Type B pancreatic cell (in vitro differentiated cells): ENCODE results near the gene CCDC28B. TPM values are rescaled to one million over a fixed set of nuclear protein-coding genes. Genes with fewer than 3 reads are reported as not detected.

Experiments
- DNase-seq: peaks from one replicate; pipeline ENCODE4 v3.0.0; 2021; ENCODE audit warnings: mixed read lengths; ENCODE audit not compliant: unreplicated experiment; ENCODE audit errors: extremely low spot score
- H3K27ac Mint-ChIP-seq: 2 replicates; pipeline ENCODE4 v1.8.0; 2021; ENCODE audit warnings: mild to moderate bottlenecking, mixed read lengths
- H3K27me3 Mint-ChIP-seq: 2 replicates; pipeline ENCODE4 v1.8.0; 2021; ENCODE audit warnings: mixed read lengths
- H3K36me3 Mint-ChIP-seq: 2 replicates; pipeline ENCODE4 v1.8.0; 2021; ENCODE audit warnings: mixed read lengths
- H3K4me1 Mint-ChIP-seq: one replicate; pipeline ENCODE4 v1.8.0; 2021; ENCODE audit warnings: mixed read lengths; ENCODE audit not compliant: unreplicated experiment
- H3K4me3 Mint-ChIP-seq: 2 replicates; pipeline ENCODE4 v1.8.0; 2021; ENCODE audit warnings: mild to moderate bottlenecking, mixed read lengths
- H3K9me3 Mint-ChIP-seq: 2 replicates; pipeline ENCODE4 v1.8.0; 2021; ENCODE audit warnings: mixed read lengths
- CTCF ChIP-seq: fragments of 200-600 bp; sonication (generic); conservative IDR thresholded peaks from 2 replicates; pipeline ENCODE4 v1.5.0; 2021; ENCODE audit warnings: antibody characterized with exemption, mild to moderate bottlenecking
- total RNA-seq: library from RNA; stranded (reverse); gene quantifications from 2 replicates; pipeline ENCODE4 v1.2.1, GENCODE V29; 2021; ENCODE audit warnings: low replicate concordance

The CCDC28B gene
- total RNA-seq, 1 donor from 2014 or later: 19.6 TPM

DNA sequence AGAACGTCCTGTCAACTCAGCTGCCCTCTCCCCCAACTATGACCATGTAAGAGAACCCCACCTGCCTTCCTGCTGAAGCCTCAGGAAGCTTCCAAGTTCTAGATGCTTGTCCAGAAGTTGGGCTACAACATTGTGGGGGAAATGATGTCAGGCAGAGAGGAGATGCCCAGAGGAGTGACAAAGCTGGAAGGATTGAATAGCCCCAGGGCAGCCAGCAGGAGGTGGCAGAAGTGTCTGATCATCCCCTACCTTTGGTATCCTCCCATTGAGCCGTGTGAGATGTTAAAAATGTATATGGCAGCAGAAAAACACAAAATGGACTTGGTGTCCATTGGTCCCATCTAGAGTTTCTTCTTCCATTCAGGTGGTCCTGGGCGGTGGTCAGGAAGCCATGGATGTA, 28.4 kb downstream of the CCDC28B start:
- Mint-ChIP-seq H3K27me3 (no peaks in the 10 kb centered on the region), H3K4me1 (no peaks in the 10 kb centered on the region), H3K27ac (no peak overlapping the region), H3K4me3 (no peak overlapping the region), H3K9me3 (no peaks in the 10 kb centered on the region), H3K36me3 (peaks cover 22% of the 10 kb centered on the region)
- no peak for TF ChIP-seq CTCF
- no peak for DNase-seq

DNA sequence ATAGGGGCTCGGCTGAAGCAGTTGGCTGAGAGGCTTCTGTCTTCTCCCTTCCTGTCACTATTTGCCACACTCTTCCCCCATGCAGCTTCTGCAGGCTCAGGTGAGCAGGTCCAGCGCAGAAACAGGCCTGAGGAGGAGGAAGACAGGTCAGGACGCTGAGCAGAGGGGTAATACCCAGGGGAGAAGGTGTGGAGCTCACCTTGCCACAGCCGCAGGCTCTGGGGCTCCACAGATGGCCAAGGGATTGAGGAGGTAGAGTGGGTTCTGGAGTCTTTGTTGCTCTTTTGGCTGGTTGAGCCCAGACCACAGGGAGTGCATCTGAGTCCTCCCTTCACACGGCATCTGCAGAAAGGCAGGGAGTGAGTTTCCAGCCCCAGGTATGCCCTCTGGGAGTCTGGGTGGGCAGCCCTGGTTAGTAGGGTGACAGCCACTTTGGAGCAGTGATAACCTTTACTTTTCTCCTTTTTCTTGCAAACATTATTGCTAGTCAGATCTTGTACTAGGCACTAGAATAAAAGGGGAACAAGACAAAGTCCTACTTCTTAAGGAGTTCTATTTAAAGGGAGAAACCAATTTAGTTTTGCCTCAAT, 31.5 kb downstream of the CCDC28B start:
- no peak overlapping the region for H3K4me3 Mint-ChIP-seq
- H3K27me3 Mint-ChIP-seq: no peaks in the 10 kb centered on the region
- H3K36me3 Mint-ChIP-seq: peaks cover 13% of the 10 kb centered on the region
- H3K4me1 Mint-ChIP-seq: peaks cover 3% of the 10 kb centered on the region
- no peak for TF ChIP-seq CTCF
- DNase-seq: no peak
- H3K9me3 Mint-ChIP-seq: no peaks in the 10 kb centered on the region
- H3K27ac Mint-ChIP-seq: no peak overlapping the region

DNA sequence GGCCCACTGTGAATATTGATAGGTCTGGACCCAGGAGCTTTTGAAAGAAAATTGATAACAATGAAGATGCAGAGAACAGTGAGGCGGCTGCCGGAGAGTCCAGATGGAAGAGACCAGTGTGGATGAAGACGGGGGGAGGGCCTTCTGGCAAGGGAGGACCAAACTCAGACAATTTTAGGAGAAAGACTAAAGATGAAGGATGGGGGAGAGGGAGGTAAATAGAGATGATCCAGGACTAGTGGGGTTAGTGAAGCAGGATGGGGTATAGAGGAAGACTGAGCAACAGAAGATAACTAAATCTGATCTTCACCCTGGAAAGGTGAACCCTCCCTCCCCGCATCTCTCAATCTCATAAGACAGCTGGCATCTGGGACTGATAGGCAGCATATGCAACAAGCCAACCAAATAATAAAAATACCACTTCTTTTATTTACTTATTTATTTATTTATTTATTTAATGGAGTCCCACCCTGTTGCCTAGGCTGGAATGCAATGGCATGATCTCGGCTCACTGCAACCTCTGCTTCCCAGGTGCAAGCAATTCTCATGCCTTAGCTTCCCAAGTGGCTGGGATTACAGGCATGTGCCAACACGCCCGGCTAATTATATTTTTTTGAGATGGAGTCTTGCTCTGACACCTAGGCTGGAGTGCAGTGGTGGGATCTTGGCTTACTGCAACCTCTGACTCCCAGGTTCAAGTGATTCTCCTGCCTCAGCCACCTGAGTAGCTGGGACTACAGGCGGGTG, 32.3 kb downstream of the CCDC28B start:
- H3K4me3 Mint-ChIP-seq: no peak overlapping the region
- no peak overlapping the region for H3K27ac Mint-ChIP-seq
- no peak for TF ChIP-seq CTCF
- H3K9me3 Mint-ChIP-seq: no peaks in the 10 kb centered on the region
- H3K4me1 Mint-ChIP-seq: peaks cover 3% of the 10 kb centered on the region
- no peaks in the 10 kb centered on the region for H3K27me3 Mint-ChIP-seq
- peaks cover 11% of the 10 kb centered on the region for H3K36me3 Mint-ChIP-seq
- DNase-seq: no peak

DNA sequence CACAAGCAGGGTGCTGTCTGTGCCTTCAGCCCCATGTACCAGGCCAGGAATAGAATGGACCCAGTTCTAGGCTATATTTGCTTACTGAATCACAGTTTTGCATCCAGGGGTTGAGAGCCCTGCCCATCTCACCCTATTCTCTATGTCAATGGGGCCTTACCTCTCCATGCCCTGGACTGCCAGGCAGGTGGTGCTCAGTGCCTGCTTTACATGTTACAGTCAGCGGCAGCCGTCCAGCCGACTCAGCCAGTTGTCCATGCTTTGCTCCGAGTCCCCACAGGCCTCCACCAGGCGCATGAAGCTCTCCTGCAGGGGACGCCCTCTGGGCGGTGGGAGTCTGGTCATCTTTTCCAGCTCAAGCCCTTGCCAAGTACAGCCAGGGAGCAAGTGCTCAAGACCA, 34.4 kb downstream of the CCDC28B start:
- H3K4me3 Mint-ChIP-seq: no peak overlapping the region
- H3K9me3 Mint-ChIP-seq: no peaks in the 10 kb centered on the region
- no peaks in the 10 kb centered on the region for H3K27me3 Mint-ChIP-seq
- TF ChIP-seq CTCF: no peak
- H3K36me3 Mint-ChIP-seq: no peaks in the 10 kb centered on the region
- H3K27ac Mint-ChIP-seq: no peak overlapping the region
- peaks cover 11% of the 10 kb centered on the region for H3K4me1 Mint-ChIP-seq
- DNase-seq: no peak

- no peaks in the 10 kb centered on the region for H3K36me3 Mint-ChIP-seq
- H3K4me1 Mint-ChIP-seq: peaks cover 22% of the 10 kb centered on the region
- DNase-seq: no peak
- H3K4me3 Mint-ChIP-seq: peak overlapping the region; percentile 91
- H3K27ac Mint-ChIP-seq: peak overlapping the region; percentile 55
- no peaks in the 10 kb centered on the region for H3K27me3 Mint-ChIP-seq
- no peak for TF ChIP-seq CTCF
- H3K9me3 Mint-ChIP-seq: no peaks in the 10 kb centered on the region
These were observed 38.9 kb downstream of the CCDC28B start for GRCh38 chr1:32239337-32239736.
